Kidney (tissue), 14 donors: ENCODE data around the gene TRIM44. TPM values are rescaled to one million over a fixed set of nuclear protein-coding genes. Genes with fewer than 3 reads are reported as not detected.

ENCODE experiments used
- DNase-seq, 5 donors: peaks; one replicate each; pipeline ENCODE4 v3.0.0-alpha.2; 2013 to 2020
- FAIRE-seq: peaks from 2 replicates; lab custom pipeline; 2012; peaks lifted over from hg19 to GRCh38; lab: Jason Lieb, UNC
- H3K27ac ChIP-seq, 2 donors: one replicate each; pipeline ENCODE4 v1.7.0; 2013; ENCODE audit warnings: low read depth in 2 of 2, low read length in 2 of 2, inconsistent platforms in 1 of 2
- H3K27me3 ChIP-seq: one replicate; pipeline ENCODE4 v1.7.1; 2013; ENCODE audit warnings: low read length, inconsistent platforms; ENCODE audit not compliant: control insufficient read depth, insufficient read depth
- H3K36me3 ChIP-seq, 3 donors: one replicate each; pipeline versions ENCODE4 v1.7.0 to v1.7.1; 2013; ENCODE audit warnings: low read length in 3 of 3, control low read depth in 1 of 3, inconsistent platforms in 1 of 3; ENCODE audit not compliant: insufficient read depth in 3 of 3, control insufficient read depth in 2 of 3
- H3K4me1 ChIP-seq, 3 donors: one replicate each; pipeline versions ENCODE4 v1.7.0 to v1.7.1; 2013; ENCODE audit warnings: low read length in 3 of 3, inconsistent platforms in 1 of 3, low read depth in 1 of 3; ENCODE audit not compliant: control insufficient read depth in 2 of 3, insufficient read depth in 2 of 3
- H3K4me3 ChIP-seq, 3 donors: one replicate each; pipeline versions ENCODE4 v1.7.0 to v1.8.1; 2013; ENCODE audit warnings: low read length in 3 of 3, control low read depth in 1 of 3, inconsistent platforms in 1 of 3
- H3K9ac ChIP-seq, 3 donors: one replicate each; pipeline versions ENCODE4 v1.7.0 to v1.7.1; 2013; ENCODE audit warnings: low read length in 3 of 3, control low read depth in 1 of 3, inconsistent platforms in 1 of 3
- H3K9me3 ChIP-seq, 3 donors: one replicate each; pipeline versions ENCODE4 v1.7.0 to v1.7.1; 2013; ENCODE audit warnings: low read length in 3 of 3, control low read depth in 1 of 3, inconsistent platforms in 1 of 3; ENCODE audit not compliant: control insufficient read depth in 2 of 3, insufficient read depth in 1 of 3
- intact Hi-C: fragments of 100-400 bp; cut with DNase I; formaldehyde crosslinking; loops from one replicate; pipeline ENCODE4 v1.11.1; 2022
- polyA plus RNA-seq: library from polyadenylated mRNA; stranded (reverse); fragments of 350-450 nt; fragmentation: Illumina TruSeq; extraction: RNeasy Lipid Tissue Mini Kit (QIAGEN cat#74804); gene quantifications from one replicate; pipeline ENCODE4 v1.2.3, GENCODE V29; 2014; ENCODE audit warnings: low read depth, low replicate concordance; ENCODE audit not compliant: insufficient read depth
- total RNA-seq: library from RNA; stranded (reverse); fragmentation: NEBNext Ultra II Directional; extraction: Animal tissue kit (Norgen Biotek cat#: 25700); gene quantifications from one replicate; pipeline ENCODE4 v1.2.1, GENCODE V29; 2021
- TF ChIP-seq, protein P1 (sequence below): IDR thresholded peaks from 3 replicates; pipeline ENCODE4 v1.5.1; 2012; ENCODE audit warnings: mild to moderate bottlenecking, moderate library complexity, borderline replicate concordance; ENCODE audit not compliant: insufficient read depth; ENCODE audit errors: extremely low read depth
- donor health status: control.
- donor health status: control.
- donor health status: control.
- donor health status: control.
- donor health status: control.
- donor health status: DM: yes; HTN: yes; CAD: no.
- donor health status: Normal renal cell carcinoma (clear cell type).

The TRIM44 gene
- total and polyA plus RNA-seq, 2 donors from 2014 or later: 14.5 to 88.9 TPM

DNA sequence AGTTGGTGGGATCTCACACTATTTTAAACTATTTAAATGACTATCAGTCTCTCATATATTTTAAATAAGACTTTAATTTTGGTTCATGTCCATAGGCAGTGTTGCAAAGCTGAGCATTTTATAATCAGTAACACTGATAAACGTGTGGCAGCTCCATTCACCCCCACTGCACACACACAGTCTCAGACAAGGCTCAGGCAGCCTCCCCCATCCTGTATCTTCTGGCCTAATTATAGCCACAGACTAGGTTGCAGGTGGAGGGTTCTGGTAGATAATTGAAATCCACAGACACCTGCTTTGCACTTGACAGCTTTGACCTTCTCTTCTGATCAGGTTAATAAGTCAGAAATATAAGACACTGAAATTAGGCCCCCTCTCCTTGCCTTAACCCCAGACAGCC lies 162.8 kb downstream of the TRIM44 start:
- TF ChIP-seq, protein P1, sequence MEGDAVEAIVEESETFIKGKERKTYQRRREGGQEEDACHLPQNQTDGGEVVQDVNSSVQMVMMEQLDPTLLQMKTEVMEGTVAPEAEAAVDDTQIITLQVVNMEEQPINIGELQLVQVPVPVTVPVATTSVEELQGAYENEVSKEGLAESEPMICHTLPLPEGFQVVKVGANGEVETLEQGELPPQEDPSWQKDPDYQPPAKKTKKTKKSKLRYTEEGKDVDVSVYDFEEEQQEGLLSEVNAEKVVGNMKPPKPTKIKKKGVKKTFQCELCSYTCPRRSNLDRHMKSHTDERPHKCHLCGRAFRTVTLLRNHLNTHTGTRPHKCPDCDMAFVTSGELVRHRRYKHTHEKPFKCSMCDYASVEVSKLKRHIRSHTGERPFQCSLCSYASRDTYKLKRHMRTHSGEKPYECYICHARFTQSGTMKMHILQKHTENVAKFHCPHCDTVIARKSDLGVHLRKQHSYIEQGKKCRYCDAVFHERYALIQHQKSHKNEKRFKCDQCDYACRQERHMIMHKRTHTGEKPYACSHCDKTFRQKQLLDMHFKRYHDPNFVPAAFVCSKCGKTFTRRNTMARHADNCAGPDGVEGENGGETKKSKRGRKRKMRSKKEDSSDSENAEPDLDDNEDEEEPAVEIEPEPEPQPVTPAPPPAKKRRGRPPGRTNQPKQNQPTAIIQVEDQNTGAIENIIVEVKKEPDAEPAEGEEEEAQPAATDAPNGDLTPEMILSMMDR: no peak
- FAIRE-seq (no peak), DNase-seq (no peak)
- H3K9ac ChIP-seq: no peak overlapping the region
- no peaks in the 10 kb centered on the region for H3K36me3 ChIP-seq
- no peak overlapping the region for H3K27ac ChIP-seq
- H3K27me3 ChIP-seq: no peaks in the 10 kb centered on the region
- H3K9me3 ChIP-seq: no peaks in the 10 kb centered on the region
- intact Hi-C loops: no loop called here
- peaks cover 0 to 8% (median 2%) of the 10 kb centered on the region in 3 donors for H3K4me1 ChIP-seq
- H3K4me3 ChIP-seq: no peak overlapping the region

DNA sequence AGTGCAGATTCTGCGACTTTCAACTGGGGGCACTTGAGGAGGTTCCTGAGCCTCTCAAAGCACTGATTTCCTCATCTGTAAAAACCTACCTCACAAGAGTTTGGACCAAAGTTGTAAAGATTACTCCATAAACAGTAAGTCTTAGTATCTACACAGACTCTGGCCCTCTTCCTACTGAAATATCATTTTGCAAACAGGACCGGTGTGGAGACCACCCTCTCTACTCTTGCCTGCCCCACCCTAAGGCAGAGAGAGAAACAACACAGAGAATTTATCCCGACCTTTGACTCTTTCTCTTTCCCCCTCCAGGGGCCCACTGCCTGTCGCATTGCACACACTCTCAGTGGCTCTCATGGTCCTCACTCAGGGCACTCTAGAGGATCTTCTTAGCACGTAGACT lies 163.4 kb downstream of the TRIM44 start:
- Histone ChIP-seq H3K4me3 (no peak overlapping the region), H3K36me3 (no peaks in the 10 kb centered on the region), H3K9ac (no peak overlapping the region), H3K4me1 (peaks cover 0 to 8% (median 2%) of the 10 kb centered on the region in 3 donors), H3K27me3 (no peaks in the 10 kb centered on the region), H3K9me3 (no peaks in the 10 kb centered on the region), H3K27ac (no peak overlapping the region)
- no peak for FAIRE-seq
- intact Hi-C loops: no loop called here
- TF ChIP-seq, protein P1: no peak
- no peak for DNase-seq

DNA sequence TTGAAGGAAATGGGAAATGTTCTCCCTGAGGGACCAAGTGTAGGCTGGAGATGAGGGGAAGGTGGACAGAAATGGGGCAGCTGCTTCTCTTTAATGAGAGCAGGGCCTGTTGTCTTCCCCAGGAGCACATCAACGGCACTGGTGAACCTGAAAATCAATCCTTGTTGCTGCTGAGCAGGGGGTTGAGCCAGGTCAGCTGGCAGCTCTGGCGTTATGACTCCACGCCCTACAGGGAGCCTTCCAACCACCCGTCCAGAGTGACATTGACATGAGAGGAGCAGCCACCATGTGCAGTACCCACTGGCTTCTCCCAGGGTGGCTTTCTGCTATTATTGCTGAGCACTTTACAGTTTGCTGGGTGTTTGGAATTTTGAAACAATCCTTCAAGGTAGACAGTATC lies 164.4 kb downstream of the TRIM44 start:
- TF ChIP-seq, protein P1: no peak
- Histone ChIP-seq H3K4me3 (no peak overlapping the region), H3K9ac (no peak overlapping the region), H3K36me3 (no peaks in the 10 kb centered on the region), H3K9me3 (no peaks in the 10 kb centered on the region), H3K27me3 (no peaks in the 10 kb centered on the region), H3K27ac (no peak overlapping the region), H3K4me1 (peaks cover 0 to 6% (median 2%) of the 10 kb centered on the region in 3 donors)
- FAIRE-seq: no peak
- intact Hi-C loops: no loop called here
- DNase-seq: no peak

DNA sequence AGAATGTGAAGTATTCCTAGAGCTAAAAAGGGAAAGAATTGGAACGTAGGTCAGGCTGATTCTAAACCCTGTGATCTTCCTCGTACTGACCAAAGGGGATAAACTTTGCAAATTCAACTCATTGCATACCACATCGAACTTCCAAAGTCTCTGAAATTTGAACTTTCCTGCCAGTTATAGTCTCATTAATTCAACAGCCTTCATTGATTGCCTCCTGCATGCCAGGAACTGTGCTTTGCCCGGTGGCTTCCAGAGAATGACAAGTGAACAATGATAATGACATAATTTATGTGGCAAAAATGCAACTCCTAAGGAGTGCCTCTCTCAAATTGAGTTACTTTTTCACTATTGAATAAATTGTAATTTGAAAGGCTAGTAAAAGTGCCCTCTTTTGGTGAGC lies 173.6 kb downstream of the TRIM44 start:
- intact Hi-C loops: no loop called here
- DNase-seq: no peak
- FAIRE-seq: no peak

More for the DNA sequence above, 173.6 kb downstream of the TRIM44 start:
- Histone ChIP-seq H3K4me1 (no peaks in the 10 kb centered on the region), H3K27me3 (no peaks in the 10 kb centered on the region), H3K9me3 (no peaks in the 10 kb centered on the region), H3K4me3 (no peak overlapping the region), H3K36me3 (no peaks in the 10 kb centered on the region), H3K9ac (no peak overlapping the region), H3K27ac (no peak overlapping the region)
- TF ChIP-seq, protein P1: no peak
